Activated naive CD8-positive, alpha-beta T cell treated with anti-CD3 and anti-CD28 coated beads for 36 hours (primary cell): ENCODE data around the gene EPB41L5. TPM values are rescaled to one million over a fixed set of nuclear protein-coding genes. Genes with fewer than 3 reads are reported as not detected.
"Not testable (repeated sequence)": the region's sequence is repeated elsewhere in the genome, so short reads cannot be mapped to it uniquely, and the experiment has no call there.

Experiments
- DNase-seq: peaks from one replicate; pipeline ENCODE4 v3.0.0; 2021
- H3K27ac Mint-ChIP-seq: one replicate; pipeline ENCODE4 v1.8.0; 2022; ENCODE audit warnings: mild to moderate bottlenecking, moderate library complexity, mixed read lengths
- H3K27me3 Mint-ChIP-seq: one replicate; pipeline ENCODE4 v1.8.0; 2022; ENCODE audit warnings: mild to moderate bottlenecking, mixed read lengths
- H3K36me3 Mint-ChIP-seq: one replicate; pipeline ENCODE4 v1.8.0; 2021; ENCODE audit warnings: mild to moderate bottlenecking, mixed read lengths
- H3K4me1 Mint-ChIP-seq: one replicate; pipeline ENCODE4 v1.8.0; 2021; ENCODE audit warnings: mixed read lengths
- H3K4me3 Mint-ChIP-seq: one replicate; pipeline ENCODE4 v1.8.0; 2022; ENCODE audit warnings: mild to moderate bottlenecking, moderate library complexity, mixed read lengths
- H3K9me3 Mint-ChIP-seq: one replicate; pipeline ENCODE4 v1.8.0; 2022; ENCODE audit warnings: mixed read lengths
- total RNA-seq, 2 experiments: library from RNA; stranded (reverse); gene quantifications; one replicate each; pipeline ENCODE4 v1.2.3, GENCODE V29; 2021

Gene EPB41L5
- total RNA-seq, 2 experiments from 2014 or later: 3.8 to 4.5 TPM

DNA sequence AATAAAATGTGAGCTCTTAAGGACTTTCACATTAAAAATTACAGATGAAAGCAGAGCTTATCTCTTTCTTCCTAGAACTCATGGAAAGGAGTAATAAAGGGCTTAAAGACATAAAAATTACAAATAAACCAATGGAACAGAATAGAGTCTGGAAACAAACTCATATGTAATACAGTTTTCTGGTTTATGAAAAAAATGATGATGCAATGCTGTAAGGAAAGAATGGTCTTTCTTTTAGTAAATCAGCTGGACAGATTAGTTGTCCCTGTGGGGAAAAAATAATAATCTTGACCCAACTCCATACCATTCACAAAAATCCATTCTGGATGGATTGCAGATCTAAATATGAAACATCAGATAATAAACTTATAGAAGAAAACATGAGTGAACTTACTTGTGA is 156.1 kb downstream of the EPB41L5 start:
- H3K27ac Mint-ChIP-seq: no peak overlapping the region

GRCh38 chr2:120174963-120175581 is 162.2 kb downstream of the EPB41L5 start:
- Mint-ChIP-seq H3K4me3 (no peak overlapping the region), H3K27ac (peak overlapping the region; percentile 60), H3K36me3 (peaks cover 3% of the 10 kb centered on the region), H3K27me3 (no peaks in the 10 kb centered on the region), H3K4me1 (peaks cover 39% of the 10 kb centered on the region), H3K9me3 (no peaks in the 10 kb centered on the region)
- no peak for DNase-seq

More for the DNA sequence above, 156.1 kb downstream of the EPB41L5 start:
- H3K4me3 Mint-ChIP-seq: no peak overlapping the region
- DNase-seq: no peak
- peaks cover 8% of the 10 kb centered on the region for H3K36me3 Mint-ChIP-seq
- H3K27me3 Mint-ChIP-seq: no peaks in the 10 kb centered on the region
- H3K4me1 Mint-ChIP-seq: no peaks in the 10 kb centered on the region
- H3K9me3 Mint-ChIP-seq: peaks cover 4% of the 10 kb centered on the region

DNA sequence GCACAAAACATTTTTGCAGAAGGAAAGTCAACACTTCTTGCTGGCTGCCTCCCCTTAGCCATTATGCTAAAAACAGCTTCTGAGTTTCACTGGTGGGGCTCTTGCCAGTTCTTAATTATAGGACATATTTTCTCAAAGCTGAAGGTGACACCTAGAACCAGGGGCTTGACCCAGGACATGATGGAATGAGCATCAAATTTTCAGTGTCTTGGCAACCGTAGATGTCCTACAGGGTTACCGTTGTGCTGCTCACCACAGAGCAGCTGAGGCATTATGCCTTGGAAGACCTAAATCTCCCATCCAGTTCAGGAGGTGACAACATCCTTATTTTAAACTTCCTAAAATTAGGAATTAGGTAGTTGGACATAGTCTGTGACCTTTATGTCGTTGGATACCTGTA is 163.6 kb downstream of the EPB41L5 start:
- no peak for DNase-seq
- Mint-ChIP-seq H3K9me3 (no peaks in the 10 kb centered on the region), H3K27me3 (no peaks in the 10 kb centered on the region), H3K27ac (peak overlapping the region; percentile 100), H3K4me1 (peaks cover 43% of the 10 kb centered on the region), H3K4me3 (peak overlapping the region; percentile 99), H3K36me3 (peaks cover 5% of the 10 kb centered on the region)

DNA sequence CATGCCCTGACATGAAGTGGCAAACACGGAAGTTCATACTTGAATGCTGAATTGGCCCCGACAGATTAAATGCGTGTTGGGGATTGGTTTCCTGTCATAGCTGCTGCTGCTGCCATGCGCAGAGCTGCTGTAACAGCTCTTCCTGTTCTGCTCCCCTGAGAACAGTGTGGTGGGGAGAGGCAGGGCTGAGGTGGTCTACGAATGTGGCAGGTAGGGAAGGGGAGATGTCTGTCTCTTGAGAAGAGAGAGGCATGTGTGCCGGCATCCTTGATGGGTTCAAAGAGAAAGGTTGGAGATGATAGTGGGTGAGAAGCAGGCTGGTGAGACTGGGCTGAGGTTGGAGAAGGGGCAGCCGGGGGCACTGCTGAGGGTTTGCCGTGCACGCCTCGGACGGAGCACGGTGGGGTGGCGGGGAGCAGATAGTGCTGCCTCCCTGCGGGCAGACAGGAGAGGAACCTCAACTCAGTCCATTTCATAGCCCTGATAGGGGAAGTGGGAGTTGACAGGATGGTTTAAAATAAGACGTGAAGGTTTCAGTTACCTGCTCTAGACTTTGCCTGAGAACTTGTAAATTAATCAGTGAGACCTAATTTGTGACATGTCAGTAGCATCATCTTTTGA is 164.2 kb downstream of the EPB41L5 start:
- DNase-seq: peak; percentile 84
- Mint-ChIP-seq H3K9me3 (no peaks in the 10 kb centered on the region), H3K36me3 (peaks cover 8% of the 10 kb centered on the region), H3K4me3 (peak overlapping the region; percentile 99), H3K4me1 (peaks cover 49% of the 10 kb centered on the region), H3K27me3 (no peaks in the 10 kb centered on the region), H3K27ac (peak overlapping the region; percentile 100)

- no peak for DNase-seq
Observed at GRCh38 chr2:120177973-120178372, 165.1 kb downstream of the EPB41L5 start.

DNA sequence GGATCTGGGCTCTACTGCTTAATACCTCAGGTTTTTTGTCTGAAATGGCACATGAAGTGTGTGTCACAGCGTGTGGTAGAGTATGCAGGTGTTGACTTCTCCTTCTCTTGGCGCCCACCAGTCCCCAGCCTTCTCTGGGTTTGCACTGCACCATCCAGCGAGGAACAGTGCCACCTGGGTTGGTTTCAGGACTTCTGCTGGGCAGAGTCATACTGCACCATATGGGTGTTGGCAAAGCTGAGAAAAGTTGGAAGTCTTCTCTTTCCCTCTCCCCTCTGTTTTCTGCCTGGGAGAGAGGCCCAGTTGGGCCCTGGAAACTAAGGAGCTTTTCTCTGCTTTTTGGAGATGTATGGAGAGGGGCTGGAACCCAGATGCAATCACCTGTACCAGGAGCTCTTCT is 166.5 kb downstream of the EPB41L5 start:
- DNase-seq: no peak
- H3K4me1 Mint-ChIP-seq: peaks cover 53% of the 10 kb centered on the region
- peaks cover 12% of the 10 kb centered on the region for H3K36me3 Mint-ChIP-seq
- no peaks in the 10 kb centered on the region for H3K27me3 Mint-ChIP-seq
- H3K9me3 Mint-ChIP-seq: no peaks in the 10 kb centered on the region
- no peak overlapping the region for H3K27ac Mint-ChIP-seq
- no peak overlapping the region for H3K4me3 Mint-ChIP-seq

More at GRCh38 chr2:120177973-120178372, 165.1 kb downstream of the EPB41L5 start:
- Mint-ChIP-seq H3K27ac (peak overlapping the region; percentile 64), H3K4me1 (peaks cover 52% of the 10 kb centered on the region), H3K27me3 (no peaks in the 10 kb centered on the region), H3K9me3 (no peaks in the 10 kb centered on the region), H3K4me3 (peak overlapping the region; percentile 99), H3K36me3 (peaks cover 11% of the 10 kb centered on the region)

GRCh38 chr2:120180066-120180465 is 167.2 kb downstream of the EPB41L5 start:
- H3K4me3 Mint-ChIP-seq: no peak overlapping the region
- no peaks in the 10 kb centered on the region for H3K9me3 Mint-ChIP-seq
- H3K27ac Mint-ChIP-seq: no peak overlapping the region
- H3K36me3 Mint-ChIP-seq: peaks cover 12% of the 10 kb centered on the region
- no peaks in the 10 kb centered on the region for H3K27me3 Mint-ChIP-seq
- peaks cover 48% of the 10 kb centered on the region for H3K4me1 Mint-ChIP-seq
- no peak for DNase-seq

DNA sequence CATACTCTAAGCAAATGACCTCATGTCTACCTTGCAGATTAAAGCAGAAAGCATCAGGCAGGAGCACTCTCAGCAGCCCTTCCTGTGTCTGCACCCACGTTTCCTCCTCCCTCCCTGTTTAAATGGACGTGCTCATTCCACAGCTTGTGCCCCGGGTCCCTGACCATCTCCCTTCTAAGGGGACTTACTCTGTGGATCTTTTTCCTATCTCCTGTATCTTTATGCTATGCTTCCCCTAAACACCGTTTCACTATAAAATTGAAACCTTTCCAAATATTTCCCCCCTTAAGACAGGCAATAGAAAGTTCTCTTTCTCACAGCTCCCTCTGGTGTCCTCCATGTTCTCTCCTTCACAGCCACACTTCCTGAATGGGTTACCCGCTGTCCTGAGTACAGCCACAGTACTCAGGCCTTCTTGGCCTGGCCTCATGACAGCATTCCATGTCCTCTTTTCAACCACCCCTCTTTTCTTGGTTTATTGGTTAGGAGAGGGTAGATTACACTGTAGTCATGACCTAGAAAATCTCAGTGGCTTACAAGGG is 169.2 kb downstream of the EPB41L5 start:
- H3K36me3 Mint-ChIP-seq: peaks cover 12% of the 10 kb centered on the region
- peak overlapping the region; percentile 19 for H3K4me3 Mint-ChIP-seq
- no peaks in the 10 kb centered on the region for H3K9me3 Mint-ChIP-seq
- DNase-seq: no peak
- peak overlapping the region; percentile 66 for H3K27ac Mint-ChIP-seq
- H3K27me3 Mint-ChIP-seq: no peaks in the 10 kb centered on the region
- H3K4me1 Mint-ChIP-seq: peaks cover 36% of the 10 kb centered on the region

DNA sequence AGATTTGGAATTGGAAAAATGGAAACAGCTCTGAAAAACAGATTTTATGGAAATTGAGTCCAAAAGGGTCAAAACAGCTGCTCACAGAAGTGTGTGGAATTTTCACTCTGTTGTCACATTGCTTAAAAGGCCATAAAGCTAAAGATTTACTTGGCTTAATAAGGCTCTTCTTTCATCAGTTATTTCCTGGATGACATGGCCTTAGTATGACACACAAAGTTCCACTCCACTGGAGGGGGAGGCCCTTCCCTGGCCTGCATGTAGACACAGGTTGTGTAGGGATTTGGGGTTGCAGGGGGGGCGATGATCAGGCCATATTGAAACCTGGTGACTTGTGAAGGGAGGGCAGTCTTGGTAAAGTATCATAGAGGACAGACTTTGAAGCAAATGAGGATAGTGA is 176.3 kb downstream of the EPB41L5 start:
- Mint-ChIP-seq H3K4me1 (no peaks in the 10 kb centered on the region), H3K4me3 (no peak overlapping the region), H3K27me3 (no peaks in the 10 kb centered on the region), H3K36me3 (peaks cover 7% of the 10 kb centered on the region), H3K27ac (no peak overlapping the region), H3K9me3 (peaks cover 25% of the 10 kb centered on the region)
- DNase-seq: no peak

GRCh38 chr2:120192280-120192679 is 179.4 kb downstream of the EPB41L5 start:
- Mint-ChIP-seq H3K4me1 (no peaks in the 10 kb centered on the region), H3K9me3 (peaks cover 33% of the 10 kb centered on the region), H3K36me3 (peaks cover 10% of the 10 kb centered on the region), H3K27ac (no peak overlapping the region), H3K27me3 (no peaks in the 10 kb centered on the region), H3K4me3 (no peak overlapping the region)
- no peak for DNase-seq

GRCh38 chr2:120195553-120195952 is 182.7 kb downstream of the EPB41L5 start:
- no peaks in the 10 kb centered on the region for H3K4me1 Mint-ChIP-seq

DNA sequence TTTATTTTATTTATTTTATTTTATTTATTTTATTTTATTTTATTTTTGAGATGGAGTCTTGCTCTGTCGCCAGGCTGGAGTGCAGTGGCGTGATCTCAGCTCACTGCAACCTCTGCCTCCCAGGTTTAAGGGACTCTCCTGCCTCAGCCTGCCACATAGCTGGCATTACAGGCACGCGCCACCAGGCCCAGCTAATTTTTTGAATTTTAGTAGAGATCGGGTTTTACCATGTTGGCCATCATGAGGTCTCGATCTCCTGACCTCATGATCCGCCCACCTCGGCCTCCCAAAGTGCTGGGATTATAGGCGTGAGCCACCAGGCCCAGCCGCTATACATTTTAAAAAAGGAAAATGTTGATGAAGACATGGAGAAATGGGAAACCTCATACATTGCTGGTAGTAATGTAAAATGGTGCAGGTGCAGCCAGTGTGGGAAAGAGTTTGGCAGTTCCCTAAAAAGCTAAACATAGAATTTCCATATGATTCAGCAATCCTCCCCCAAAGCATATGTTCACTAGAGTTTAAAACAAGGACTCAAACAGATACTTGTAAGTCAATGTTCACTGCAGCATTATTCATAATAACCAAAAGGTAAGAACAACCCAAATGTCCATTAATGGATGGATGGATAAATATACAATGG is 187.1 kb downstream of the EPB41L5 start:
- not testable (repeated sequence) for H3K27me3 Mint-ChIP-seq, H3K4me3 Mint-ChIP-seq, H3K36me3 Mint-ChIP-seq, H3K27ac Mint-ChIP-seq, H3K4me1 Mint-ChIP-seq, DNase-seq
- peaks cover 14% of the 10 kb centered on the region for H3K9me3 Mint-ChIP-seq

More at GRCh38 chr2:120195553-120195952, 182.7 kb downstream of the EPB41L5 start:
- Mint-ChIP-seq H3K4me3 (no peak overlapping the region), H3K27me3 (no peaks in the 10 kb centered on the region), H3K9me3 (peaks cover 34% of the 10 kb centered on the region), H3K27ac (no peak overlapping the region), H3K36me3 (peaks cover 16% of the 10 kb centered on the region)
- no peak for DNase-seq

DNA sequence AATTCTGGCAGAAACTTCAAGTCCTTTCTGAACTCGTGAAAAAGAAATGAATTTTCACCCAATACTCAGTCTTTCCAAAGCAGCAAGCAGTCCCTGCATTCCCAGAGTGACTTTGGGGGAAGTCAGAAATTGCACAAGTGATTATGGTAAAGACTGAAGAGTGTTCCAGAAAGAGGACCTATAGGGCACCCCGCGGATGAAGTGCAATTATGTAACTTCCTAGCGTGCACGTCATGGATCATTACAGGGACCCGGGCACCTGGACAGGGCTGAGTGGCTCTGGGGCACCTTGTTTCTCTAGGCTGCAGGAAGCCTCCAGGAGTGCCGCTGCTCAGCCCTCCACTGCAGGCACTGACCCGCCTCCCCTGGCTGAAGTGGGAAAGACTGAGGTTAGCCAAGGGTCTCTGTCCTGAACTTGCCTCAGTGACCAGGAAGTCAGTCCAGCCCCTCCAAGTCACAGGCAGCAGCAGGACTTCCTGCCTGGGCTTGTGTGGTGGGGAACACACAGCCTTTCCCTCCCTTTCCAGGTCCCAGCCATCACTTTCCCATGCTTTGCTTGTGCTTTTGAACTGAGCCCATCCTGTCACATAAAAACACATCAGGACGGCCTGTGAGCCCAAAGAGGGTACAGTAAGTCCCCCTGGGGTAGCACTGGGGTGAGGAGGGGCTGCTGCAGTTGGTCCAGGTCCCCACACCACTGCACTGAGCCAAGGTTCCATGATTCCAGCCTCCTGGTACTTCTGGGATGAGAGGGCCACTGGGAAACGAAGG is 190.6 kb downstream of the EPB41L5 start:
- H3K9me3 Mint-ChIP-seq: peaks cover 2% of the 10 kb centered on the region
- H3K27ac Mint-ChIP-seq: no peak overlapping the region
- H3K27me3 Mint-ChIP-seq: no peaks in the 10 kb centered on the region
- H3K4me3 Mint-ChIP-seq: no peak overlapping the region
- H3K4me1 Mint-ChIP-seq: no peaks in the 10 kb centered on the region
- no peak for DNase-seq
- peaks cover 2% of the 10 kb centered on the region for H3K36me3 Mint-ChIP-seq

DNA sequence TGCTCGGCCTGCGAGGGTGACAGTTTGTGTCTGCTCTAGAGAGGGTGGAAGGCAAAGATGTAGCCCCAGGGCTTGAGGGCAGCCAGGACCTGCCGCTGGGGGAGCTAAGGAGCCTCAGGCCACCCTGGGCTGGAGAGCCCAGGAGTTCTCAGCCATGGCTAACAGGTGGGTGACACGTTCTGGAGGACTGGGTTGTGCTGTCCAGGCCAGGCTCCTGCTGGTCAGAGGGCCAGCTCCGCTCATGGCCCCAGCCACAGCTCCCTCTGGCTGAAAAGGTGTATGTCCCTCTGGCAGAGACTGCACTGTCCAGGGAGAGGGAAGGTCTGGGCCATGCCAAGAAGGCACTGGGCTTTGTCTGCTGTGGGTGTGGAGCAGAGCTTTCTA is 191.1 kb downstream of the EPB41L5 start:
- no peaks in the 10 kb centered on the region for H3K27me3 Mint-ChIP-seq
- no peak overlapping the region for H3K4me3 Mint-ChIP-seq
- no peak for DNase-seq
- no peak overlapping the region for H3K27ac Mint-ChIP-seq
- no peaks in the 10 kb centered on the region for H3K9me3 Mint-ChIP-seq
- H3K4me1 Mint-ChIP-seq: no peaks in the 10 kb centered on the region
- H3K36me3 Mint-ChIP-seq: no peaks in the 10 kb centered on the region

DNA sequence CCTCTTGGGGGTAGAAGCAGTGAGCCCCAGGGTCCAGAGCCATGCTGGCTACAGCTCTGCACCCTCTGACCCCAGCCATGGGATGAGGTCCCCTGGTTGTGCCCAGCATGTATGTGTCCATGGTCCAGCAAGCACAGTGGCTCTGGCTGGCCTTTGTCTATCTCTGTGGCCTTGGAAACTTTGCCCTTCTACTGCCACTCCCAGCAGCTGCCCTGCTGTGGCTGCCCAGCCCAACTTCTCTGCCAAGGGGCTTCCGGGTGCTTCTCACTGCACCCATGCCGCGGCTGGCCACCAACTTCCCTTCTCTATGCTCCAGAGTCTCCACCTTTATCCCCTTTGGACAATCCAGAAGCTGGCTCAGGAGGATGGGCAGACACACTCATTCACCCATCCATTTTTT is 191.5 kb downstream of the EPB41L5 start:
- H3K36me3 Mint-ChIP-seq: no peaks in the 10 kb centered on the region
- no peaks in the 10 kb centered on the region for H3K27me3 Mint-ChIP-seq
- no peak for DNase-seq
- H3K4me3 Mint-ChIP-seq: no peak overlapping the region
- peaks cover 3% of the 10 kb centered on the region for H3K4me1 Mint-ChIP-seq
- no peaks in the 10 kb centered on the region for H3K9me3 Mint-ChIP-seq
- no peak overlapping the region for H3K27ac Mint-ChIP-seq
